Stimulated activated CD8-positive, alpha-beta memory T cell treated with anti-CD3 and anti-CD28 coated beads, Interleukin-4, amount 100 ng/mL, for 1 hour (primary cell): ENCODE data around the gene MAML3.
"Not testable (repeated sequence)": the region's sequence is repeated elsewhere in the genome, so short reads cannot be mapped to it uniquely, and the experiment has no call there.

ENCODE experiments used
- DNase-seq, 2 donors: peaks; one replicate each; pipeline ENCODE4 v3.0.0-alpha.2; 2020; ENCODE audit warnings: low read depth in 2 of 2, low spot score in 1 of 2

Gene MAML3

DNA sequence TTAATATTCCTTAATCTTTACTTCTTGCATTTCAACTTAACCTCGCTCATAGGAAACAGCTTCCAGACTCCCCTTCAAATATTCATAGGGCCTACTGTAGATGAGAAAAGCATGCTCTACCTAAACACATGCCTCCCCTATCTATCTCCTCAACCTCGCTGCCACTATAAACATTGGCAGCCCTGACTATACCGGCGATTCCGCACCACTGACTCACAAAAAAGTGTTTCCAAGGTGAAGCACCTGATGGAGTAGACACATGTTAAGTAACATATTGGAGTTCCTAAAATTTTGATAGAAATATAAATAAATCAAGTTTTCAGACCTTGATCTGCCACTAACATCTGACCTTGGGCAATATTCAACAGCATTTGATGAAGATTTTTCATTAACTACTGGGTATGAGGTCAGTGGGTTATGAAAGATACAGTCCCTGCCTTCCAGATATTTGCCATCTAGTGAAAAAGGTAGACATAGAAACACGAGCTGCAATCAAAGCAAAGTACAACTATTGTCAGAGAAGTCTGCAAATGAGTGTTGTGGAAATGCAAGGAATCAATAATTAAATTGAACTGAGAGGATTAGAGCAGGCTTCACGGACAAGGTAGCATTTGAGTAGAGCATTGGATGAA, 184.2 kb downstream of the MAML3 start:
- no peak for DNase-seq

GRCh38 chr4:139968831-139969230, 185.2 kb downstream of the MAML3 start:
- no peak for DNase-seq

DNA sequence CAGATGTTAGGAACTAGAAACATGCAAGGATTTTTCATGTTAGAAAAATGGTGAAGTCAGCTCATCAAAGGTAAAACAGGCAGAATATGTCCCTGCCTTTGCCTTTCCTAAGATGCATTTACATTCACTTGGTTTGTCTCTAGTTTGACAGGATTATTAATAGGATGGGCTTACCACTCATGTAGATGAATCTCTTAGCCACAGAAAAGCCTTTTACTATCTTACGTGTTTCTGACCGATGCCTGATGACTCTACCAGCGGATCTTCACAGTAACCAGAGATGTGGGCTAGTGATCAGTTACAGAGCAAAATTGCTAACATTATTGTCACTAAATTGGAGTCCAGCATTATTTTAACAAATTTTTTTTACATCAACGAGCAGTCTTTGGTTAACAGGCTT, 187.6 kb downstream of the MAML3 start:
- no peak for DNase-seq

- DNase-seq: no peak
Measured at GRCh38 chr4:139965789-139966188, 188.2 kb downstream of the MAML3 start.

GRCh38 chr4:139963708-139964107, 190.3 kb downstream of the MAML3 start:
- no peak for DNase-seq

GRCh38 chr4:139962130-139962684, 191.8 kb downstream of the MAML3 start:
- DNase-seq: no peak

GRCh38 chr4:139961344-139961946, 192.5 kb downstream of the MAML3 start:
- no peak for DNase-seq

GRCh38 chr4:139959396-139959795, 194.6 kb downstream of the MAML3 start:
- no peak for DNase-seq

- DNase-seq: no peak
Measured at GRCh38 chr4:139958739-139959098, 195.3 kb downstream of the MAML3 start.

- no peak for DNase-seq
Measured at GRCh38 chr4:139957986-139958738, 195.8 kb downstream of the MAML3 start.

- no peak for DNase-seq
Measured at GRCh38 chr4:139957065-139957464, 196.9 kb downstream of the MAML3 start.

GRCh38 chr4:139956507-139957017, 197.4 kb downstream of the MAML3 start:
- no peak for DNase-seq

- DNase-seq: no peak
Measured at GRCh38 chr4:139955600-139955999, 198.4 kb downstream of the MAML3 start.

GRCh38 chr4:139954512-139954911, 199.5 kb downstream of the MAML3 start:
- no peak for DNase-seq

DNA sequence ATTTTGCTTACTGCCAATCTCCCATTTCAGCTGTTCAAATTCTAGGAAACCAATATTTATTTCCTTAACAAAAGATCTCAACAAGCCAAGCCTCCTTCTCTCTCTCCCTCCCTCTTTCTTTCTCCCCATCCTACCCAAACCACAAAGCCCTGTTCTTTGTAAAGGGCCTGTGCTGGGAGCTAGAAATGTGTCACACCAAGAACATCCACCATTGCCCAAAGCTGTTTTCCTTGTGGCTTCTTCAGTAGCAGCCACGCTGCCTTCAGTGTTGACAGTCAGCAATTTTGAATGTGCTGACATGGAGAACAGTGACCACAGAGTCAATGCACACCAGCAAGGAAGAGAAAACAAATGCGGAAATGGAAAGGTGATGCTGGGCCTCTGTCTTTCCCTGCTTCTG, 203.0 kb downstream of the MAML3 start:
- no peak for DNase-seq

DNA sequence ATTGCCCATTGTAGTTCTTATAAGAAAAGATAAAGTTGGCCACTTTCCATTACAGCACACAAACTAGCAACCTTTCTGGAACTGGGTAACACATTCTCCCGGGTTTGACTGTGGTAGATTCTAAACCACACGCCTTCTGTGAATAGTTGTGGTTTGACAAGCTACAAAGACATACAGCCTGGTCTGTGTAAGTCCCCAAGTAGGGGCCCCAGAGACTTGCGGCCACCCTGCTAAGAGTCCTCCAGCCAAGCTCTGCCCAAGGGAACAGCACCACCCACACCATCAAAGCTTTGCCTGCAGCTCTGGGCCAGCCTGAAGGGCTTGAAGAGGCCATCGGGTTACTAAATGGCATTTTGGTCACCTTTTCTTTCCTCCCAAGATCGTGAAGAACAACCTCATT, 203.4 kb downstream of the MAML3 start:
- DNase-seq: no peak

GRCh38 chr4:139944916-139945315, 209.1 kb downstream of the MAML3 start:
- DNase-seq: not testable (repeated sequence)

DNA sequence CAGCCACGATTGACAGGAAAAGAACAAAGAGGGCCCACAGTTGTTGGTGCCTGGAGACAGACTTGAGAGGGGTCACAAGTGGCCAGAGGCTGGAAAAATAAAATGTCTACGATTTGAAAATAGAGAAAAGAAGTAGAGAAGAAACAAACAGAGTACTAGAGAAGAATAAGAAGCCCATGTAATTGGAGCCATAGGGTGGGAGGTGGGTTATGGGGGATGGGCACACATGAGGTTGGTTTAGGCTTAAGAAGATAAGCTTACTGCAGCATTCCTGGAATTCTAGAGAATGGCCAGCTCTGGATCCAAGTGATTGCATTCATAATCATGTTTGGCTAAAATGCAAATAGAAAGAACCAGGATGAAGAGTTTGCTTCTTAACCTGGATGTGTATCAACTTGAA, 210.7 kb downstream of the MAML3 start:
- no peak for DNase-seq

DNA sequence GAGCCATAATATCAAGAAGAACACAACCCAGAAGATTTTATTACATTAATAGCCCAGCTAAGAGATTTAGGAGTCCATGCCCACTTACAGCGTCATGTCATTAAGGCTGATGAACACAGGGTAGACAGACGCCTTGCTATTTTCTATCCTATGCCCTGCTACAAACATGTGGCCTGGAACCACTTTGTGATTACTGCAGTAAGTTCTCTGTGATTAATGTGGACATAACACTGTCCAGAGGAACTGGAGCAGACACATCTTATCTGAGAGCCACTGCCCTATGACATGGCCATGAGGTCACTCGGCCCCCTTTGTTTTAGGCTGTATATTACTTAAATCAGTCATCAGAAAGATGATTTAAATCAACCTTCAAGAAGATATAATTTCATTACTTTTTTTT, 211.7 kb downstream of the MAML3 start:
- DNase-seq: no peak

DNA sequence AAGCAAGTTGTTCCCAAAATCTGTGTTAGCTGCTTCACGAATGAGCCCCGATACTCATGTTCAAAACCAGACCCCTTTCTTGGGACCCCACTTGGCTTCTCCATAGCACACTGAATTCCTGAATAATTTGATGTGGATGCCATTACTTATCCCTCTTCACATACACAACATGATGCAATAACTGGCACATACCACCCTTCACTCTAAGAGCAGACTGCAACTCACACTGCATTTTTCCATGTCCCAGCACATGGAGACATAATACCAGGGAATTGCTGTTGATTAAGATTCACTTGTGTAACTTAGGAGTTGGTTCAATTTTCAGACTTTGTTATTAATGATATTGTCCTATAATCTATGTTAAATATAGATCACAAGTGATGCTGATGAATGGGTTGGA, 213.4 kb downstream of the MAML3 start:
- no peak for DNase-seq

- DNase-seq: no peak
Measured at GRCh38 chr4:139938414-139938813, 215.6 kb downstream of the MAML3 start.

GRCh38 chr4:139935911-139936310, 218.1 kb downstream of the MAML3 start:
- DNase-seq: no peak
